Breast epithelium (tissue), 4 donors: ENCODE data around the gene SLC6A18. TPM values are rescaled to one million over a fixed set of nuclear protein-coding genes. Genes with fewer than 3 reads are reported as not detected.

Experiments
- DNase-seq, 2 donors: peaks; one replicate each; pipeline ENCODE4 v3.0.0-alpha.2; 2019; ENCODE audit warnings: low spot score in 2 of 2
- H3K27ac ChIP-seq, 2 donors: fragments of 200-600 bp; sonication (generic) in 1 of 2; one replicate each; pipeline ENCODE4 v1.5.1; 2016 to 2019; ENCODE audit warnings: mild to moderate bottlenecking in 1 of 2
- H3K27me3 ChIP-seq, 2 donors: fragments of 200-600 bp; sonication (generic) in 1 of 2; one replicate each; pipeline versions ENCODE4 v1.5.1 to v1.6.0; 2017 to 2019; ENCODE audit warnings: control low read depth in 1 of 2, mild to moderate bottlenecking in 1 of 2
- H3K36me3 ChIP-seq: fragments of 200-600 bp; one replicate; pipeline ENCODE4 v1.5.1; 2019
- H3K4me1 ChIP-seq, 2 donors: fragments of 200-600 bp; sonication (generic); one replicate each; pipeline ENCODE4 v1.5.1; 2016 to 2019; ENCODE audit warnings: control low read depth in 1 of 2
- H3K4me3 ChIP-seq, 3 donors: fragments of 200-600 bp; sonication (generic); 1 replicate in 2 of 3; 2 replicates in 1 of 3; pipeline ENCODE4 v1.5.1; 2016 to 2019; ENCODE audit warnings: mild to moderate bottlenecking in 3 of 3, moderate library complexity in 2 of 3
- H3K9me3 ChIP-seq, 2 donors: fragments of 200-600 bp; sonication (generic) in 1 of 2; one replicate each; pipeline ENCODE4 v1.5.1; 2016 to 2019; ENCODE audit warnings: control low read depth in 1 of 2
- POLR2A ChIP-seq: fragments of 450-650 bp; IDR thresholded peaks from one replicate; pipeline ENCODE4 v1.6.1; 2016; ENCODE audit warnings: antibody characterized with exemption, mild to moderate bottlenecking, moderate library complexity
- POLR2AphosphoS5 ChIP-seq, 3 donors: sonication (generic); formaldehyde crosslinking; IDR thresholded peaks; one replicate each; pipeline ENCODE4 v1.6.1; 2017; ENCODE audit warnings: antibody characterized with exemption in 3 of 3
- intact Hi-C: fragments of 100-400 bp; cut with DNase I; formaldehyde crosslinking; loops from one replicate; pipeline ENCODE4 v1.15.1; 2023; ENCODE audit warnings: low total_unique reads
- total RNA-seq, 3 donors: library from RNA; depleted of rRNA; stranded (reverse); fragments of >200 nt; gene quantifications; one replicate each; pipeline ENCODE4 v1.1.0, GENCODE V29; 2016
- TF ChIP-seq, protein P1 (sequence below), 3 donors: fragments of 450-650 bp; IDR thresholded peaks; one replicate each; pipeline ENCODE4 v1.5.1; 2016 to 2017; ENCODE audit warnings: antibody characterized with exemption in 3 of 3, mild to moderate bottlenecking in 3 of 3, moderate library complexity in 3 of 3

Gene SLC6A18
- total RNA-seq, 3 donors from 2014 or later = not detected

DNA sequence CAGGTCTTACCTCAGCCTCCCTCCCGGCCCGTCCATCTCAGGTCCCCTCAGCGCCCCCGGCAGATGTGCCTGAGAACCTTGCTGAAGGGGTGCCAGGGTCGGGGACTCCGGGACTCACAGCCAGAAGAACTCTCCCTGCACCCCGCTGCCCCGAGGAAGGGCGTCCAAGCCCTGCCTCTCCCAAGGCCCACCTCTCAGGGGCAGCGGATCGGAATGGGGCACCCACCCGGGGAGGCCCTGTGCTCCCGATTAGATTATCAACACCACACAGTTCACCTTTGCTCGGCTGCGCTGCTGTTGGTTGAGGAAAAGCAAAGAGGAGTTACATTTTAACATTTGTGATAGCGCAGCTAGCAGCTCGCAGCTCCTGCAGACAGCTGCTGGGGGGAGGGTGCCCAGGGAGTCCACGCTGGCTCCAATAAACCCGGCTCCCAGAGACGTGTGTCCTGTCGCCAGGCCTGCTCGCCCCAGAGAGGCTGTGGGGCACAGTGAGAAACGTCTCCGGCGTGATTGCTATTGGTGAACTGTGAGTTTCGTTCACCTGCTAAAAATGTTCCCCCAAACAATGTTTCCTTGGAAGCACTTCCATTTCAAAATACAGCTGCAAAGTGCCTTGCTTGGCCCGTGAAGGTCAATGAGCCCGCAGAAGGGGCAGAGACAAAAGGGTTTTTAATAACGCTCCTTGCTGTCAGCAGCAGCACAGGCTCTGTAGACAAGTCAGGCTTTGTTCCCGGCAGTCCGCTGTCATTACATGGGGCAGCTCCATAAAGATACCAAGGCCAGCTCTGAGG, 42.4 kb upstream of the SLC6A18 start:
- no peak overlapping the region for H3K4me3 ChIP-seq
- intact Hi-C loops = no loop called here
- no peaks in the 10 kb centered on the region for H3K36me3 ChIP-seq
- DNase-seq = no peak
- no peaks in the 10 kb centered on the region for H3K4me1 ChIP-seq
- TF ChIP-seq, protein P1, sequence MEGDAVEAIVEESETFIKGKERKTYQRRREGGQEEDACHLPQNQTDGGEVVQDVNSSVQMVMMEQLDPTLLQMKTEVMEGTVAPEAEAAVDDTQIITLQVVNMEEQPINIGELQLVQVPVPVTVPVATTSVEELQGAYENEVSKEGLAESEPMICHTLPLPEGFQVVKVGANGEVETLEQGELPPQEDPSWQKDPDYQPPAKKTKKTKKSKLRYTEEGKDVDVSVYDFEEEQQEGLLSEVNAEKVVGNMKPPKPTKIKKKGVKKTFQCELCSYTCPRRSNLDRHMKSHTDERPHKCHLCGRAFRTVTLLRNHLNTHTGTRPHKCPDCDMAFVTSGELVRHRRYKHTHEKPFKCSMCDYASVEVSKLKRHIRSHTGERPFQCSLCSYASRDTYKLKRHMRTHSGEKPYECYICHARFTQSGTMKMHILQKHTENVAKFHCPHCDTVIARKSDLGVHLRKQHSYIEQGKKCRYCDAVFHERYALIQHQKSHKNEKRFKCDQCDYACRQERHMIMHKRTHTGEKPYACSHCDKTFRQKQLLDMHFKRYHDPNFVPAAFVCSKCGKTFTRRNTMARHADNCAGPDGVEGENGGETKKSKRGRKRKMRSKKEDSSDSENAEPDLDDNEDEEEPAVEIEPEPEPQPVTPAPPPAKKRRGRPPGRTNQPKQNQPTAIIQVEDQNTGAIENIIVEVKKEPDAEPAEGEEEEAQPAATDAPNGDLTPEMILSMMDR (IDR thresholded peaks at IDR 0.05) = no peak
- TF ChIP-seq POLR2A (no peak), POLR2AphosphoS5 (IDR thresholded peaks at IDR 0.05) (no peak)
- peaks cover 0 to 12% of the 10 kb centered on the region in 2 donors for H3K27me3 ChIP-seq
- H3K27ac ChIP-seq = no peak overlapping the region
- no peaks in the 10 kb centered on the region for H3K9me3 ChIP-seq

DNA sequence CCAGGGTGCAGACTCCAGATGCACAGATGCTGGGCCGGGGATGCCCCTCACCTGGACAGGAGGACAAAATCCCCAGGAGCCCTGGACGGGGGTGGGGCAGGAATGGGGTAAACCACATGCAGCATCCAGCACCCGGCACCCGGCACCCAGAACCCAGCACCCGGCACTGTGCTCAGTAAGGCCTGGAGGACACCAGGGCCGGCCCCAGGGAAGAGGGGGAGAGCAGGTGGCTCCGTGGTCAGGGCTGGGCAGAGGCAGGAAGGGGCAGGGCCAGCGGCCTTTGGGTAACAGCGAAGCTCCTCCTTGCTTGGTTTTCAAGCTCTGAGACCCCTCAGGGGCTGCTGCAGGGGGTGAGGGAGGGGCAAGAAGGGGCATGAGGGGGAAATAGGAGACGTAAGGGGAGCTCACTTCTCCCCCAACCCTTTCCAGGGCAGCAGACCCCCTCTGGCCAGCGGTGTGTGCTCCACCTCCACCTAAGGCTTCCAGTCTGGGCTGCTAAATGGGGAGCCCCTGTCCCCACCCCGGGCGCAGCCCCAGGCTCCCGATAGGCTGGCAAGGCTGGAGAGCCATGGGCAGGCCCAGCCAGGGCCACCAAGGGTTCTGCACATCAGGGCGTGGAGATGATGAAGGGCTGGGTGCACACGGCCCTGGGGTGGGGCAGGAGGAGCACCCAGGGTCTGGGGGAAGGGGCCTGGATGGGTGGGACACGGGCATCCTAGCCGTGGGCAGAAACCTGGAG, 41.6 kb upstream of the SLC6A18 start:
- Histone ChIP-seq H3K9me3 (no peaks in the 10 kb centered on the region), H3K36me3 (no peaks in the 10 kb centered on the region), H3K4me3 (no peak overlapping the region), H3K27me3 (peaks cover 0 to 14% of the 10 kb centered on the region in 2 donors), H3K4me1 (no peaks in the 10 kb centered on the region), H3K27ac (no peak overlapping the region)
- DNase-seq = no peak
- intact Hi-C loops = no loop called here
- TF ChIP-seq POLR2AphosphoS5 (IDR thresholded peaks at IDR 0.05) = no peak
- TF ChIP-seq, protein P1 (IDR thresholded peaks at IDR 0.05) = no peak
- no peak for TF ChIP-seq POLR2A

DNA sequence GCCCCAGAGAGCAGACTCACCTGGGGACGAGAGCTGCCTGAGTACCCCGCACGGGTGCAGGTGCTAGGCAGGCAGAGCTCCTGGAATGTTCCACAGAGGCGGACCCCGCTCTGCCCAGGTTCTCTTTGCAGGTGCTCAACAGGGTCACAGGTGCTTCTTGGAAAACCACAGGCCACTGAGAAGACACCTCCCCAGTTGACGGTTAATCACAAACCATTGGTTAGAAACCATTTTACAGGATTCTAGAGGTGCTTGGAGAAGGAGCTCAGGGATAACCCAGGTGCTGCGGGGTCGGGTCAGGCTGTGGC, 41.1 kb upstream of the SLC6A18 start:
- peaks cover 0 to 14% of the 10 kb centered on the region in 2 donors for H3K27me3 ChIP-seq
- no peak for TF ChIP-seq POLR2A
- TF ChIP-seq, protein P1 (IDR thresholded peaks at IDR 0.05) = no peak
- no peak for TF ChIP-seq POLR2AphosphoS5 (IDR thresholded peaks at IDR 0.05)
- no peak overlapping the region for H3K27ac ChIP-seq
- intact Hi-C loops = no loop called here
- no peaks in the 10 kb centered on the region for H3K36me3 ChIP-seq
- no peaks in the 10 kb centered on the region for H3K4me1 ChIP-seq
- no peak for DNase-seq
- no peak overlapping the region for H3K4me3 ChIP-seq
- no peaks in the 10 kb centered on the region for H3K9me3 ChIP-seq

DNA sequence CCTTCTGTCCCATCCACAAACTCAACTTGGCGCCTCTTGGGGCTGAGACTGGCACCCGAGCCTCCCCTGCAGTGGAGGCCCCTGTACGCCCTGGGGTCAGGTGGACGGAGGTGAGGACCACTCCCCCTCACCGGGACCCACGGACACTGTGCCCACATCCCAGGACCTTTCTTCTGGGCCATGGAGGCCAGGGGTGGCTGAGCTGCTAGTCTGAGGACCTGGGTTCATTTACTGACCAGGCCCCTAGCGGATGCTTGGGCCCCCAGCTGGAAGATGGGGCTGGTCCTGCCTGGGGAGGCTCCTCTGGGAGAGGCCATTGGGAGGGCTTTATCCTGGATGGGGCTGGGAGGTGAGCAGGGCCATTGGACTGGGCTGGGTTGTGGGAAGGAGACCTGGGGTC, 40.7 kb upstream of the SLC6A18 start:
- peaks cover 0 to 14% of the 10 kb centered on the region in 2 donors for H3K27me3 ChIP-seq
- H3K27ac ChIP-seq = no peak overlapping the region
- no peaks in the 10 kb centered on the region for H3K9me3 ChIP-seq
- no peaks in the 10 kb centered on the region for H3K4me1 ChIP-seq
- H3K4me3 ChIP-seq = no peak overlapping the region
- TF ChIP-seq POLR2A = no peak
- no peak for TF ChIP-seq POLR2AphosphoS5 (IDR thresholded peaks at IDR 0.05)
- TF ChIP-seq, protein P1 (IDR thresholded peaks at IDR 0.05) = no peak
- H3K36me3 ChIP-seq = no peaks in the 10 kb centered on the region
- intact Hi-C loops = no loop called here
- DNase-seq = no peak

DNA sequence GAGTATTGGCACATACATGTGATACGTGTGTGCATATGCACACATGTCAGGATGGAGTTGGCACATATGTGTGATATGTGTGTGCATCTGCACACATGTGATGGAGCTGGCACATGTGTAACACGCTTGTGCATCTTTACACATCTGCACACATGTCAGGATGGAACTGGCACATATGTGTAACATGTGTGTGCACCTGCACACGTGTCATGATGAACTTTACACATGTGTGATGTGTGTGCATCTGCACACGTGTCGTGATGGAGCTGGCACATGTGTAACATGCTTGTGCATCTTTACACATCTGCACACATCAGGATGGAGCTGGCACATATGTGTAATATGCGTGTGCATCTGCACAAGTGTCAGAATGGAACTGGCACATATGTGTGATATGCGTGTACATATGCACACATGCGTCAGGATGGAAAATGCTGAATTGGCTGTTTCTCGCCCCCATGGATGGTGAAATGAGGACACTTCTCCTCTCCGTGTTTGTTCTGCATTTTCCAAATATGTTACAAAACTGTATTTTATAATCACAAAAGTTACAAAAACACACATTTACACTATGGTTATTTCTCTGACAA, 40.0 kb upstream of the SLC6A18 start:
- no peak for TF ChIP-seq POLR2A
- TF ChIP-seq, protein P1 (IDR thresholded peaks at IDR 0.05) = no peak
- no peak for TF ChIP-seq POLR2AphosphoS5 (IDR thresholded peaks at IDR 0.05)
- intact Hi-C loops = no loop called here
- Histone ChIP-seq H3K27ac (no peak overlapping the region), H3K4me3 (no peak overlapping the region), H3K9me3 (no peaks in the 10 kb centered on the region), H3K4me1 (no peaks in the 10 kb centered on the region), H3K27me3 (peaks cover 0 to 19% of the 10 kb centered on the region in 2 donors), H3K36me3 (no peaks in the 10 kb centered on the region)
- DNase-seq = no peak
